ENCODE data around the gene CASZ1. TPM values are rescaled to one million over a fixed set of nuclear protein-coding genes. Genes with fewer than 3 reads are reported as not detected.

CASZ1 gene
- total and polyA plus RNA-seq, 2 donors from 2014 or later: 10.1 to 33.0 TPM

GRCh38 chr1:10789047-10789791 lies 7.2 kb downstream of the CASZ1 start:
- TF ChIP-seq, protein P1, sequence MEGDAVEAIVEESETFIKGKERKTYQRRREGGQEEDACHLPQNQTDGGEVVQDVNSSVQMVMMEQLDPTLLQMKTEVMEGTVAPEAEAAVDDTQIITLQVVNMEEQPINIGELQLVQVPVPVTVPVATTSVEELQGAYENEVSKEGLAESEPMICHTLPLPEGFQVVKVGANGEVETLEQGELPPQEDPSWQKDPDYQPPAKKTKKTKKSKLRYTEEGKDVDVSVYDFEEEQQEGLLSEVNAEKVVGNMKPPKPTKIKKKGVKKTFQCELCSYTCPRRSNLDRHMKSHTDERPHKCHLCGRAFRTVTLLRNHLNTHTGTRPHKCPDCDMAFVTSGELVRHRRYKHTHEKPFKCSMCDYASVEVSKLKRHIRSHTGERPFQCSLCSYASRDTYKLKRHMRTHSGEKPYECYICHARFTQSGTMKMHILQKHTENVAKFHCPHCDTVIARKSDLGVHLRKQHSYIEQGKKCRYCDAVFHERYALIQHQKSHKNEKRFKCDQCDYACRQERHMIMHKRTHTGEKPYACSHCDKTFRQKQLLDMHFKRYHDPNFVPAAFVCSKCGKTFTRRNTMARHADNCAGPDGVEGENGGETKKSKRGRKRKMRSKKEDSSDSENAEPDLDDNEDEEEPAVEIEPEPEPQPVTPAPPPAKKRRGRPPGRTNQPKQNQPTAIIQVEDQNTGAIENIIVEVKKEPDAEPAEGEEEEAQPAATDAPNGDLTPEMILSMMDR (IDR thresholded peaks at IDR 0.05; ENCODE audit: borderline replicate concordance, extremely low read depth, insufficient read depth): no peak
- peaks cover 2% of the 10 kb centered on the region for H3K27me3 ChIP-seq (ENCODE audit: control insufficient read depth, insufficient read depth, low read length)
- peaks cover 0 to 26% (median 5%) of the 10 kb centered on the region in 3 donors for H3K4me1 ChIP-seq (ENCODE audit: control insufficient read depth in 2 of 3, insufficient read depth in 2 of 3, low read depth in 1 of 3, low read length in 3 of 3)
- intact Hi-C loops (cut with DNase I): no loop called here
- FAIRE-seq (no peak), DNase-seq (peak in 1 of 5 donors; percentile 64)
- peak overlapping the region in 1 of 3 donors; percentile 58 for H3K9ac ChIP-seq (ENCODE audit: low read length in 3 of 3)
- no peak overlapping the region for H3K4me3 ChIP-seq (ENCODE audit: low read length in 3 of 3)
- H3K9me3 ChIP-seq (ENCODE audit: control insufficient read depth in 2 of 3, insufficient read depth in 1 of 3, low read length in 3 of 3): no peaks in the 10 kb centered on the region
- H3K36me3 ChIP-seq (ENCODE audit: control insufficient read depth in 2 of 3, insufficient read depth in 3 of 3, low read length in 3 of 3): no peaks in the 10 kb centered on the region
- peak overlapping the region; percentile 51 to 72 for H3K27ac ChIP-seq (ENCODE audit: low read depth in 2 of 2, low read length in 2 of 2)

DNA sequence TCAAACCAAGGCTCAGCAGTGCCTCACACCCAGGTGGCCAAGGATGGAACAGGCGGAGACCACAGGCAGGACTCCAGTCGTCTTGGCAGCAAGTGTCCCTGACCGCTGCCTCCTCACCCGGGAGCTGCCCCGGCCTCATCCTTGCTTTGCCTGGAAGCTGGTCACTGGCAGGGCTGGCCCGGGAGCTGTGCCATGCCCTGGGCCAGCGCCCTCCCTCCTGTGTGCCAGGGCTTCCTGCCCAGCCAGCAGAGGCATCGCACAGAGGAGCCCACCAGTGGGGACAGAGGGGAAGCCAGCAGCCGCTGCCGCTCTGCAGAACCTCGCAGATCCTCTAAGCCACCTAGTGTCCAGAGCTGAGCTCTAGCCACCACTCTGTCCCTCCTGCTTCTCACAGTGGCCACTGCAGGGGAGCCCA lies 7.8 kb downstream of the CASZ1 start:
- peak in 4 of 5 donors; percentile 49 to 74 (median 60) for DNase-seq
- intact Hi-C loops (cut with DNase I): no loop called here
- Histone ChIP-seq H3K9me3 (ENCODE audit: control insufficient read depth in 2 of 3, insufficient read depth in 1 of 3, low read length in 3 of 3) (no peaks in the 10 kb centered on the region), H3K4me3 (ENCODE audit: low read length in 3 of 3) (no peak overlapping the region), H3K9ac (ENCODE audit: low read length in 3 of 3) (peak overlapping the region in 1 of 3 donors; percentile 58), H3K36me3 (ENCODE audit: control insufficient read depth in 2 of 3, insufficient read depth in 3 of 3, low read length in 3 of 3) (no peaks in the 10 kb centered on the region), H3K27ac (ENCODE audit: low read depth in 2 of 2, low read length in 2 of 2) (peak overlapping the region; percentile 29 to 72), H3K27me3 (ENCODE audit: control insufficient read depth, insufficient read depth, low read length) (peaks cover 2% of the 10 kb centered on the region), H3K4me1 (ENCODE audit: control insufficient read depth in 2 of 3, insufficient read depth in 2 of 3, low read depth in 1 of 3, low read length in 3 of 3) (peaks cover 0 to 26% (median 5%) of the 10 kb centered on the region in 3 donors)
- no peak for FAIRE-seq
- TF ChIP-seq, protein P1 (IDR thresholded peaks at IDR 0.05; ENCODE audit: borderline replicate concordance, extremely low read depth, insufficient read depth): peak; percentile 26

GRCh38 chr1:10787286-10787685 lies 9.2 kb downstream of the CASZ1 start:
- no peak overlapping the region for H3K9ac ChIP-seq (ENCODE audit: low read length in 3 of 3)
- peaks cover 2% of the 10 kb centered on the region for H3K27me3 ChIP-seq (ENCODE audit: control insufficient read depth, insufficient read depth, low read length)
- H3K9me3 ChIP-seq (ENCODE audit: control insufficient read depth in 2 of 3, insufficient read depth in 1 of 3, low read length in 3 of 3): no peaks in the 10 kb centered on the region
- no peaks in the 10 kb centered on the region for H3K36me3 ChIP-seq (ENCODE audit: control insufficient read depth in 2 of 3, insufficient read depth in 3 of 3, low read length in 3 of 3)
- no peak overlapping the region for H3K27ac ChIP-seq (ENCODE audit: low read depth in 2 of 2, low read length in 2 of 2)
- H3K4me3 ChIP-seq (ENCODE audit: low read length in 3 of 3): no peak overlapping the region
- intact Hi-C loops (cut with DNase I): no loop called here
- FAIRE-seq (no peak), DNase-seq (peak in 1 of 5 donors; percentile 24)
- peaks cover 0 to 29% (median 5%) of the 10 kb centered on the region in 3 donors for H3K4me1 ChIP-seq (ENCODE audit: control insufficient read depth in 2 of 3, insufficient read depth in 2 of 3, low read depth in 1 of 3, low read length in 3 of 3)
- TF ChIP-seq, protein P1 (IDR thresholded peaks at IDR 0.05; ENCODE audit: borderline replicate concordance, extremely low read depth, insufficient read depth): no peak
